Activated CD4-positive, alpha-beta T cell treated with anti-CD3 and anti-CD28 coated beads for 36 hours (primary cell): Measurements from ENCODE around the gene ADARB2. TPM values are rescaled to one million over a fixed set of nuclear protein-coding genes. Genes with fewer than 3 reads are reported as not detected.

Experiments
- ATAC-seq: fragments of 200-7000 bp; cut with Tn5 transposase; one replicate; pipeline ENCODE4 v1.10.0; 2021; ENCODE audit warnings: mild to moderate bottlenecking, moderate library complexity
- CTCF ChIA-PET: fragments of 350-600 bp; sonication (Branson Sonifier 250); formaldehyde crosslinking; loops from one replicate; lab custom pipeline; 2021; ENCODE audit warnings: antibody characterized with exemption; lab: Charles Lee
- POLR2A ChIA-PET: fragments of 350-600 bp; sonication (Branson Sonifier 250); formaldehyde crosslinking; loops from one replicate; lab custom pipeline; 2021; ENCODE audit warnings: antibody characterized with exemption, inconsistent platforms; lab: Charles Lee
- DNase-seq: peaks from one replicate; pipeline ENCODE4 v3.0.0-alpha.2; 2020
- H3K27ac Mint-ChIP-seq: one replicate; pipeline ENCODE4 v1.8.0; 2021; ENCODE audit warnings: mixed read lengths
- H3K27me3 Mint-ChIP-seq: one replicate; pipeline ENCODE4 v1.8.0; 2021; ENCODE audit warnings: mixed read lengths
- H3K36me3 Mint-ChIP-seq: one replicate; pipeline ENCODE4 v1.8.0; 2021; ENCODE audit warnings: low read depth, mixed read lengths
- H3K4me1 Mint-ChIP-seq: one replicate; pipeline ENCODE4 v1.8.0; 2021; ENCODE audit warnings: mixed read lengths
- H3K4me3 Mint-ChIP-seq: one replicate; pipeline ENCODE4 v1.8.0; 2021; ENCODE audit warnings: mild to moderate bottlenecking, moderate library complexity, mixed read lengths
- H3K9me3 Mint-ChIP-seq: one replicate; pipeline ENCODE4 v1.8.0; 2021; ENCODE audit warnings: low read depth, mixed read lengths
- intact Hi-C, 2 experiments: fragments of 100-400 bp; cut with DNase I in 1 of 2; cut with micrococcal nuclease in 1 of 2; formaldehyde crosslinking; loops; one replicate each; pipeline versions ENCODE4 v1.14.2 to v1.15.1; 2022 to 2024; cut with DNase I, micrococcal nuclease
- total RNA-seq, 2 experiments: library from RNA; stranded (reverse); gene quantifications; one replicate each; pipeline ENCODE4 v1.2.3, GENCODE V29; 2021

ADARB2 gene
- total RNA-seq, 2 experiments from 2014 or later, result not detected

DNA sequence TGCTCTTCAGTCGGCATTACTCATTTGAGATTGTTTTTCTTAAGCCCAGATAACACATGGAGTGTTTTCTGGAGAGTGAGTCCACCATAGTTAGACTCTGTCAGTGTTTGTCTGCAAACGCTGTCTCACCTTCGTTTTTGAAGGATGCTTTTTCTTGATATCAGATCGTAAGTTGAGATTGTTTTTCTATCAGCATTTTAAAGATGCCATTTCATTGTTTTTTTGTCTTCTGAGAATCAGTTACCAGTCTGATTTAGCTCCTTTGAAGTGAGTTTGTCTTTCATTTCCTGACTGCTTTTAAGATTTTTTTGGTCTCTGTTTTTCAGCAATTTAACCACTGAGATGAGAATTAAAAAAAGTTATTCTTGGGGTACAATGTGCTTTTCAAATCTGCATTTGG, 543.8 kb downstream of the ADARB2 start:
- no peak overlapping the region for H3K4me3 Mint-ChIP-seq
- POLR2A ChIA-PET, result no interaction called here
- CTCF ChIA-PET, result no interaction called here

DNA sequence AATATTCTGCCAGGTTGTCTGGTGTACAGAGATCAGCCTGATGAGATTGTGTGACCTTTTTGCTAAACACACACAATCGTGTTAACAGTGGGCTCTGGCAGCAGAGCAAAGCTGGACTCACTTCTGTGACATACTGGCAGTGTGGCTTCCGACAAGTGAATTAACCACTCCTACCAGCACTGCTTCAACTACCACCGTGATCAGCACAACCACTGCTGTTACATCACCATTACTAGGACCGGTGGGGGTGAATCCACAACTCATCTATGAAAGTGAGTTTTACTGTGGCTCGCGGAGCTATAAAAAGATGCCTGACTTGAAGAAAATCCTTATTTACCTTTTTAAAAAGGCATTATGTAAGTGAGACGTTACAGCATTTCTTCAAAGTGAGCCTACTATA, 545.6 kb downstream of the ADARB2 start:
- intact Hi-C loops, result no loop called here
- no peak for ATAC-seq
- no peak overlapping the region for H3K4me3 Mint-ChIP-seq
- no peaks in the 10 kb centered on the region for H3K27me3 Mint-ChIP-seq
- H3K36me3 Mint-ChIP-seq, result no peaks in the 10 kb centered on the region
- ChIA-PET CTCF (no interaction called here), POLR2A (no interaction called here)
- H3K9me3 Mint-ChIP-seq, result no peaks in the 10 kb centered on the region
- no peak overlapping the region for H3K27ac Mint-ChIP-seq
- peaks cover 11% of the 10 kb centered on the region for H3K4me1 Mint-ChIP-seq
- no peak for DNase-seq

More for the DNA sequence above, 543.8 kb downstream of the ADARB2 start:
- Mint-ChIP-seq H3K36me3 (no peaks in the 10 kb centered on the region), H3K9me3 (no peaks in the 10 kb centered on the region), H3K4me1 (peaks cover 11% of the 10 kb centered on the region), H3K27ac (no peak overlapping the region), H3K27me3 (no peaks in the 10 kb centered on the region)
- ATAC-seq (no peak), DNase-seq (no peak)
- intact Hi-C loops, result no loop called here

DNA sequence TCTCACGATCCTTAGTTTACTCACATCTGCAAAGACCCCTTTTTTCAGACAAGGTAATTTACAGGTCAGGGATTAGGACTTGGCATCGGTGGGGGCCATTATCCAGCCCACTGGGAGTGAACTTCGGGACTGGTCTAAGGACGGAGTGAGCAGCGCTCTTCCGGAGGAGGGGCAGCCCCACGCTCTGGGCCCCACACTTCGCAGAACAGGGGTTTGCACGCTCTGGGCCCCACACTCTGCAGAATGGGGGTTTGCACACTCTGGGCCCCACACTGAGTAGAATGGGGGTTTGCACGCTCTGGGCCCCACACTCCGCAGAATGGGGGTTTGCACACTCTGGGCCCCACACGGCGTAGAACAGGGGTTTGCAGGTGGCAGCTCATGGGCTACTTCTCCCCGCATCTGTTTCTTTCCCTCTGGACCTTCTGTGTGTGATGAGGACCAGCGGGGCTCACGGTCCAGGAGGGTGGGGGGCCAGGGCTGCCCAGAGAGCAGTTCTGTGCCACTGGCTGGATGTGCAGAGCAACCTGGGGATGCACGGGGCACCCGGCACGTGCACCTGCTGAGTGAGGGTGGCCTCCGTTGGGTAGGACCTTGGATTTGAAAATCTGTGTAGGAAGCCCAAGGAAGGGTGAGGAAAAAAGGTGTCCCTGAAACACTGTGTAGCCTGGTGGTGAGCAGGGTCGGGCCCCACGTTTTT, 546.4 kb downstream of the ADARB2 start:
- no peaks in the 10 kb centered on the region for H3K36me3 Mint-ChIP-seq
- no peaks in the 10 kb centered on the region for H3K27me3 Mint-ChIP-seq
- no peak for DNase-seq
- H3K4me1 Mint-ChIP-seq, result peaks cover 11% of the 10 kb centered on the region
- intact Hi-C loops, result no loop called here
- CTCF ChIA-PET, result no interaction called here
- no peaks in the 10 kb centered on the region for H3K9me3 Mint-ChIP-seq
- H3K4me3 Mint-ChIP-seq, result no peak overlapping the region
- H3K27ac Mint-ChIP-seq, result no peak overlapping the region
- no peak for ATAC-seq
- POLR2A ChIA-PET, result no interaction called here

DNA sequence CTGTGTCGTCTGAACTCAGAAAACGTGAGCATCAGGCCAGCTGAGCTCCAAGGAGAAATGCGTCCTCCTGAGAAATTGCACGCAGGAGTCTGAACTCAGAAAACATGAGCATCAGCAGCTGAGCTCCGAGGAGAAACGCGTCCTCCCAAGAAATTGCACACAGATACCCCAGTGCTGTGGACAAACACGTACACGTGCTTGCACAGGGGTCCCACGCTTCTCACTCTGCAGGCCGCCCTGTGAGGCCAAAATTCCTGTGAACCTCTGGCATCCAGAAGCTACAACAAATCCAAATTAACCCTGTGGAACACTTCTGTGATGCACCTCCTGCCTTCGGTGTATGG, 547.3 kb downstream of the ADARB2 start:
- intact Hi-C loops, result no loop called here
- ATAC-seq, result no peak

DNA sequence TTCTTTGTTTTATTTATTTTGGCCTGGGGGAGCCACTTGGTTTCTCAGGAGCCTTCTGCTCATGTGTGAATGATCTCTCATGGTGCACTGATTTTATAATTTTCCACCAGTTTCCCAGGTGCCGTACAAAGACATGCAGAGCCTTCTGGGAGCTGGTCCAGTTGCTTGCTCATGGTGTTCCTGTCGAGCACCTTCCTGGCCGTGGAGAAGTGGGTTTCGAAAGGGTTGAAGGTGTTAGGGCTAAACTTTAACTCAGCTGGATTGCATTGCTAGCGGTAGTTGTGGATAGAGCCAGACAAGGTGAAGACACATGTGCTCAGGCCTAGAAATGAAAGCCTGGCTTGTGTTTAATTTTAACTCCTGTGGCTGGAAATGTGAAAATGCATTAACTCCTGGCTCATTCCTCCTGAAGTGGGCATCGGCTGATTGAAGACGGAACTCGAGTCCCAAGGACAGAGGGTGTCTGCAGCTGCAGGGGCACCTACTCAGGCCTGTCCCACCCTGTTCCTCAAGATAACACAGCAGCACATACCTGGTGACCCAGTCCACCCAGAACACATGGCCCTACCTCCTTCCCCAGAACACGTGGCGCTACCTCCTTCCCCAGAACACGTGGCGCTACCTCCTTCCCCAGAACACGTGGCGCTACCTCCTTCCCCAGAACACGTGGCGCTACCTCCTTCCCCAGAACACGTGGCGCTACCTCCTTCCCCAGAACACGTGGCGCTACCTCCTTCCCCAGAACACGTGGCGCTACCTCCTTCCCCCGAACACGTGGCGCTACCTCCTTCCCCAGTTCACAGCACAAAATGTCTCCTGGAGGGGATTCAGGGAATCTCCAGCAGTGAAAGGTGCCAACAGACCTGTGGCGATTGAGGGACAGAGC, 547.9 kb downstream of the ADARB2 start:
- no peak overlapping the region for H3K27ac Mint-ChIP-seq
- DNase-seq (no peak), ATAC-seq (no peak)
- H3K4me1 Mint-ChIP-seq, result peaks cover 11% of the 10 kb centered on the region
- H3K27me3 Mint-ChIP-seq, result no peaks in the 10 kb centered on the region
- H3K9me3 Mint-ChIP-seq, result no peaks in the 10 kb centered on the region
- no peak overlapping the region for H3K4me3 Mint-ChIP-seq
- no peaks in the 10 kb centered on the region for H3K36me3 Mint-ChIP-seq
- POLR2A ChIA-PET, result no interaction called here
- CTCF ChIA-PET, result interaction anchor here (0.7 kb wide), 1 partner anchor 79 kb away, joined by 4 read pairs; no protein-coding TSS in a partner anchor
- intact Hi-C loops, result no loop called here

More for the DNA sequence above, 547.3 kb downstream of the ADARB2 start:
- CTCF ChIA-PET, result no interaction called here
- Mint-ChIP-seq H3K27me3 (no peaks in the 10 kb centered on the region), H3K4me3 (no peak overlapping the region), H3K27ac (no peak overlapping the region), H3K36me3 (no peaks in the 10 kb centered on the region), H3K9me3 (no peaks in the 10 kb centered on the region), H3K4me1 (peaks cover 11% of the 10 kb centered on the region)
- no peak for DNase-seq
- POLR2A ChIA-PET, result no interaction called here

DNA sequence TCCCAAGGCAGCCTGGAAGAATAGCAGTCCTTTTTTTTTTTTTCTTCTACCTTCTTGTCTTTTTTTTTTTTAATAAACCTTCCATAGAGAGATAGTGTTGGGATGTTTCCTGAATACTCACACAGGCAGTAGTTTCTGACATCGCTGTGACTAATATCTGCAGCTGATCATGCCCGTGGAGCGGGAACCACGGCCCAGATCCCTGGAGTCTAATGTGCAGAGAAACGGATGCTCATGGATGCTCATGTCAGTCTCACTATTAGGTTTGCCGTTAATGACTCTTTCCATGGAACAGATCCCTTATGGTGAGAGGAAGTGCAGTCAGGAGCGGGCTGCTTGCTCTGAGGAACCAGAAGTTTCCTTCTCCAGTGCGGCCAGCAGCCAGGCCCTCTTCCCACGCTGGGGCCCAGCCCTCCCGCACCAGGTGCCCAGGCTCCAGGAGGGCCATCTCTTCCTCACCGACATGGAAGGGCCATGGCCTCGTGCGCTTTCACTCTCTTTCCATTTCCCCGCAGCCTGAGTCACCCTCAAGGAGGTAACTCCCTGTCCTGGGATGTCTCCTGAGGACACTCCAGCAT, 548.7 kb downstream of the ADARB2 start:
- ATAC-seq, result no peak
- no peak for DNase-seq
- intact Hi-C loops, result no loop called here
- Mint-ChIP-seq H3K36me3 (no peaks in the 10 kb centered on the region), H3K27me3 (no peaks in the 10 kb centered on the region), H3K27ac (no peak overlapping the region), H3K4me1 (peaks cover 7% of the 10 kb centered on the region), H3K9me3 (no peaks in the 10 kb centered on the region), H3K4me3 (no peak overlapping the region)
- POLR2A ChIA-PET, result no interaction called here
- CTCF ChIA-PET, result interaction anchor here (0.7 kb wide), 1 partner anchor 79 kb away, joined by 4 read pairs; no protein-coding TSS in a partner anchor

DNA sequence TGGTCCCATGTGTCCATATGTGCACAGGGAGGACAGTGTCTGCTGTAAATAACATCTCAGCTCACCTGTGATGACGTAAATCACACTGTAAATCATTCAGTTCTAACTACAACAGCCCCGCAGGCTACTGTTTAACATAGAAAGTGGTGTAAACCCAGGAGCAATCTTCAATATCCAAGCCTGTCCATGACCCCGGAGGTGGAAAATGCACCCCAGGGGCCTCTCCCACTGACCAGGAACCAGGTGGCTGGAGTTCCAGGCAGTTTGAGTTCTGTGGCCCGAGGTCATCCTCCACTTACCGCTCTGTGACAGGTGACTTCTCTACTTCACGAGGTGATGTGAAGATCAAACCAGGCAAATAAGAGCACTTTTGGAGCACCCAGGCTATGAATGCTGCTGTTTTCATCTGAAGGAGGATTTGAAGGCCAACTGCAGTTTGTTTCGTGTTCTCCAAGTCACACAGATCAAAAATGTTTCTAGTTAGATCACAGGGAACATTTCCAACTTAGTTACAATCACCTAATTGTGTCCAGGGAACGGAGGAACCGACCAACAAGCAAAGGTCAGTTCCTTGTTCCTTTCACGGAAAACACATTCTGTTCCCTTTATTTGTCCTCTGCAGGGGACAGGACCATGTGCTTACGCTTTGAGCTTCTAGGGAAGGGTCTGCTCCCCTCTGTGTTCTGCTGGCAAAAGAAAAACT, 549.3 kb downstream of the ADARB2 start:
- ATAC-seq (no peak), DNase-seq (no peak)
- CTCF ChIA-PET, result no interaction called here
- no peak overlapping the region for H3K4me3 Mint-ChIP-seq
- no peak overlapping the region for H3K27ac Mint-ChIP-seq
- intact Hi-C loops, result no loop called here
- POLR2A ChIA-PET, result no interaction called here
- H3K4me1 Mint-ChIP-seq, result peaks cover under 1% of the 10 kb centered on the region
- H3K9me3 Mint-ChIP-seq, result no peaks in the 10 kb centered on the region
- H3K36me3 Mint-ChIP-seq, result no peaks in the 10 kb centered on the region
- no peaks in the 10 kb centered on the region for H3K27me3 Mint-ChIP-seq

DNA sequence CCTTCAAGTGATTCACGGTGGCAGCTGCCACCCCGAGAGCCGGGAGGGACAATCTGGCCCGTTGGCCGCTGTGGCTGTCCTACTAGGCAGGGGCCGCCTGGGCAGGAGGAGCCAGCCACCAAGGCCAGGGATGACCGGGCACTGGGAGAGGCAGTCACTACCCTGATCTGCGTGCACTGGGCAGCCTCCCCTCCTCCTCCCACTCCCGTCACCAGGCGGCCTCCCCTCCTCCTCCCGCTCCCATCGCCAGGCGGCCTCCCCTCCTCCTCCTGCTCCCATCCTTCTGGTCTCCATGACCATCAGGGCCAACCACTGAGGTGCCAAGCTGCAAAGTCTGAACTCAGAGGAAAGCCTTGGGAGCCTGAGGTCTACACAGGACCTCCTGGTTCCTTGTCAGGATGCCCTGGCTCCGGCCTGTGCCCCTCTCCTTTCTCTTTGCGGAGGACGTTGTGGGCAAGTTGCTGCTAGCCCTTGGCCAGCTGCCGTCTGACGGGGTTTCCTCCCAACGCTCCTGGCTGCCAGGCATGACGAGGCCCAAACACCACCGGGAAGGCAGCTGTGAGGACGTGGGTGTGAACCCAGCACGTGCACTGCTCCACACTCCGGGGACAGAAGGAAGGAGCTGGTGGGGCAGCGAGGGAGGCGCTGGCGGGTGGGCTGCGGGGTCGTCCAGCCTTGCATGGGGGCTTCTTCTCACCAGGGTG, 550.0 kb downstream of the ADARB2 start:
- H3K9me3 Mint-ChIP-seq, result no peaks in the 10 kb centered on the region
- no peak overlapping the region for H3K27ac Mint-ChIP-seq
- intact Hi-C loops, result no loop called here
- CTCF ChIA-PET, result no interaction called here
- POLR2A ChIA-PET, result no interaction called here
- no peaks in the 10 kb centered on the region for H3K36me3 Mint-ChIP-seq
- no peak for ATAC-seq
- DNase-seq, result no peak
- H3K27me3 Mint-ChIP-seq, result no peaks in the 10 kb centered on the region
- H3K4me1 Mint-ChIP-seq, result no peaks in the 10 kb centered on the region
- no peak overlapping the region for H3K4me3 Mint-ChIP-seq

DNA sequence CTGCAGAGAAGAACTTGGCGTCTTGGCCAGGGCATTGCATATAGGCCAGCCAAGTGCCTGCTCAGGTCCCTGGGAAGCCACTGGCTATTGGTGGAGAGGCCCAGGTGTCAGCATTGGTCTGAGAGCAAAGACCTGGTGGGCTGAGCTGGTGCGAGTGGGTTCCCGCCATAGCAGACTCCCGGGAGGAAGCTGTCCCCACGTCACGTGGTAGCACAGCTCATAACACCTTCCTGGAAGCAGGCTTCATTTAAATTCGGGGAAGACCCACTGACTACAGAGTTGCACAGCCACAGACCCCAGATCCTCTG, 550.7 kb downstream of the ADARB2 start:
- no peak for ATAC-seq
- no peaks in the 10 kb centered on the region for H3K27me3 Mint-ChIP-seq
- H3K27ac Mint-ChIP-seq, result no peak overlapping the region
- CTCF ChIA-PET, result no interaction called here
- no peaks in the 10 kb centered on the region for H3K9me3 Mint-ChIP-seq
- no peak overlapping the region for H3K4me3 Mint-ChIP-seq
- no peak for DNase-seq
- H3K36me3 Mint-ChIP-seq, result no peaks in the 10 kb centered on the region
- POLR2A ChIA-PET, result no interaction called here
- no peaks in the 10 kb centered on the region for H3K4me1 Mint-ChIP-seq
- intact Hi-C loops, result no loop called here

DNA sequence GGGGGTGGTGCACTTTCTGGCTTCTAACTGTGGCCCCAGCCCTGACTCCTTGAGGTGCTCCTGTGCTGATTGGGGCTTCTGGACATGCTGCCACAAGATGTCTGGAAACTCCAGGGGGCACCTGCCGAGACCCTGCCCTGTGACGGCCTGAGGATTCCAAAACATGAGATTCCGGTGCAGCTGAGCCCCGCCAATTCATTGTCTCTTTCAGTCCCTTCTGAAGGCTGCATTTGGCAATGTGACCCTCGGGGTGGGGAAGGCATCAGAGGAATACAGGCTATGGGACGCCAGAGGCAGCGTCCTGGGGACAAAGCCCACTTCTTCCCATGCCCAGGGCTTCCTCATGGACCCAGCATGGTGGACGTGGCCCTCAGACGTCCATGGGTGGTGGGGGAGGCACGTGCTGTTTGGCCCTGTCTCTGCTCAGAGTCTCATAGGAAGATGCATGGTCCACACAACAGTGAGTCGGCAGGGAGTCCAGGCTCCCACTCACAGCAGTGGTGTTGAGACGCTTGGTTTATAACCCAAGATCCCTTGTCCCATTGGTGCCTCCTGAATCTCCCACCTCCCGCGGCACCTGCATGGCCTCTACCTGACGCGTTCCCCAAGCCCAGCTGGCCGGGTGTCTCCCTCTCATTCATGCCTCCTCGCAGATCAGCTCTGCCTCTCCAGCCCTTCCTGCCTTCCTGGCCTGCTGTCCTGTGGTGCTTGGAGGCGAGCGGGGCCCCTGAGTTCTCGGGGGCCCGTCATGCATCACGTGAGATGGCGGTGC, 551.2 kb downstream of the ADARB2 start:
- no peaks in the 10 kb centered on the region for H3K27me3 Mint-ChIP-seq
- CTCF ChIA-PET, result no interaction called here
- H3K4me3 Mint-ChIP-seq, result no peak overlapping the region
- DNase-seq (no peak), ATAC-seq (no peak)
- POLR2A ChIA-PET, result interaction anchor here (0.6 kb wide), 1 partner anchor 1366 kb away, joined by 4 read pairs; no protein-coding TSS in a partner anchor
- no peaks in the 10 kb centered on the region for H3K36me3 Mint-ChIP-seq
- no peaks in the 10 kb centered on the region for H3K4me1 Mint-ChIP-seq
- intact Hi-C loops, result no loop called here
- H3K9me3 Mint-ChIP-seq, result no peaks in the 10 kb centered on the region
- H3K27ac Mint-ChIP-seq, result no peak overlapping the region
